Activated CD4-positive, alpha-beta T cell treated with anti-CD3 and anti-CD28 coated beads, Interleukin-2, amount 10 ng/mL, durations not matched to agents 7 days and 5 days (primary cell): ENCODE results near the gene TNFRSF18. TPM values are rescaled to one million over a fixed set of nuclear protein-coding genes. Genes with fewer than 3 reads are reported as not detected.
A peak's percentile ranks its signal among the peaks of the same experiment; 100 is the strongest.

Experiments
- microRNA-seq: library from miRNA; unstranded; fragments of <30 nt; microRNA quantifications from one replicate; pipeline ENCODE4 v1.2.0, GENCODE V29; 2021; ENCODE audit warnings: borderline microRNAs expressed, borderline replicate concordance
- total RNA-seq, 2 experiments: library from RNA; stranded (reverse); gene quantifications; one replicate each; pipeline ENCODE4 v1.2.3, GENCODE V29; 2021

Gene TNFRSF18
- total RNA-seq, 2 experiments from 2014 or later = 26.0 to 33.9 TPM

Small RNA genes lying within 50 kb of the gene (microRNA-seq; reads per million reads assigned to microRNA genes)
- 4.8 reads per million, percentile 26 among the genes with 10 or more reads in this experiment for gene MIR200A
- 4.8 reads per million, percentile 26 among the genes with 10 or more reads in this experiment for gene MIR200B
- 2.1 reads per million, percentile 5 among the genes with 10 or more reads in this experiment for gene MIR429

Other genes with a start within 250 kb of the TNFRSF18 start
- 10 to 100 TPM; 60.5 to 71.8 TPM for gene NOC2L, start 247.3 kb downstream of the TNFRSF18 start, total RNA-seq
- gene KLHL17, start 246.0 kb downstream of the TNFRSF18 start, total RNA-seq = 10 to 100 TPM; 23.6 to 27.1 TPM
- 1 to 10 TPM; 3.2 TPM for gene PLEKHN1, start 240.1 kb downstream of the TNFRSF18 start, total RNA-seq
- not detected for gene PERM1, start 224.5 kb downstream of the TNFRSF18 start, total RNA-seq
- gene HES4, start 206.5 kb downstream of the TNFRSF18 start, total RNA-seq = under 1 TPM; 0.42 to 0.46 TPM
- 100 to 1,000 TPM; 237 to 332 TPM for gene ISG15, start 193.1 kb downstream of the TNFRSF18 start, total RNA-seq
- gene AGRN, start 186.5 kb downstream of the TNFRSF18 start, total RNA-seq = 1 to 10 TPM; 7.4 to 8.3 TPM
- gene RNF223, start 132.3 kb downstream of the TNFRSF18 start, total RNA-seq = not detected
- gene C1orf159, start 90.5 kb downstream of the TNFRSF18 start, total RNA-seq = 10 to 100 TPM; 18.0 to 22.0 TPM
- gene TTLL10, start 32.7 kb downstream of the TNFRSF18 start, total RNA-seq = under 1 TPM; 0.15 to 0.27 TPM
- gene TNFRSF4, start 7.6 kb upstream of the TNFRSF18 start, total RNA-seq = 10 to 100 TPM; 44.1 to 52.8 TPM
- 10 to 100 TPM; 81.7 to 91.4 TPM for gene SDF4, start 25.4 kb upstream of the TNFRSF18 start, total RNA-seq
- gene B3GALT6, start 25.6 kb upstream of the TNFRSF18 start, total RNA-seq = 10 to 100 TPM; 15.8 to 19.2 TPM
- gene C1QTNF12, start 40.1 kb upstream of the TNFRSF18 start, total RNA-seq = 1 to 10 TPM; 1.2 to 1.4 TPM
- gene UBE2J2, start 67.3 kb upstream of the TNFRSF18 start, total RNA-seq = 10 to 100 TPM; 63.4 to 63.7 TPM
- gene SCNN1D, start 73.8 kb upstream of the TNFRSF18 start, total RNA-seq = 1 to 10 TPM; 5.1 to 6.6 TPM
- 10 to 100 TPM; 69.5 to 92.1 TPM for gene ACAP3, start 101.3 kb upstream of the TNFRSF18 start, total RNA-seq
- 10 to 100 TPM; 18.9 to 24.4 TPM for gene PUSL1, start 102.0 kb upstream of the TNFRSF18 start, total RNA-seq
- 100 to 1,000 TPM; 123 to 126 TPM for gene INTS11, start 118.1 kb upstream of the TNFRSF18 start, total RNA-seq
- gene CPTP, start 118.2 kb upstream of the TNFRSF18 start, total RNA-seq = 10 to 100 TPM; 25.2 to 27.6 TPM
- gene TAS1R3, start 124.7 kb upstream of the TNFRSF18 start, total RNA-seq = 1 to 10 TPM; 3.1 to 3.7 TPM
- 10 to 100 TPM; 33.0 to 34.0 TPM for gene DVL1, start 142.8 kb upstream of the TNFRSF18 start, total RNA-seq
- under 1 TPM; 0.15 to 0.30 TPM for gene MXRA8, start 152.0 kb upstream of the TNFRSF18 start, total RNA-seq
- gene AURKAIP1, start 168.6 kb upstream of the TNFRSF18 start, total RNA-seq = 100 to 1,000 TPM; 101 to 125 TPM
- gene CCNL2, start 192.7 kb upstream of the TNFRSF18 start, total RNA-seq = 100 to 1,000 TPM; 122 to 131 TPM
- 100 to 1,000 TPM in 1 of 2 experiments, 10 to 100 TPM in 1; 98.6 to 107 TPM for gene MRPL20, start 200.7 kb upstream of the TNFRSF18 start, total RNA-seq
- not detected for gene ANKRD65, start 214.7 kb upstream of the TNFRSF18 start, total RNA-seq
- gene VWA1, start 229.1 kb upstream of the TNFRSF18 start, total RNA-seq = under 1 TPM; 0.10 to 0.12 TPM
- under 1 TPM; 0.17 to 0.69 TPM for gene ATAD3C, start 243.1 kb upstream of the TNFRSF18 start, total RNA-seq